Activated CD4-positive, alpha-beta memory T cell treated with anti-CD3 and anti-CD28 coated beads for 36 hours (primary cell): ENCODE results near the gene CCT6A. TPM values are rescaled to one million over a fixed set of nuclear protein-coding genes. Genes with fewer than 3 reads are reported as not detected.
"Not testable (repeated sequence)": the region's sequence is repeated elsewhere in the genome, so short reads cannot be mapped to it uniquely, and the experiment has no call there.

Source experiments
- CTCF ChIA-PET: fragments of 350-600 bp; sonication (Branson Sonifier 250); formaldehyde crosslinking; loops from one replicate; lab custom pipeline; 2021; ENCODE audit warnings: antibody characterized with exemption, inconsistent platforms; lab: Charles Lee
- POLR2A ChIA-PET: fragments of 350-600 bp; sonication (Branson Sonifier 250); formaldehyde crosslinking; loops from one replicate; lab custom pipeline; 2021; ENCODE audit warnings: antibody characterized with exemption; lab: Charles Lee
- DNase-seq: peaks from one replicate; pipeline ENCODE4 v3.0.0-alpha.2; 2020
- H3K27ac Mint-ChIP-seq: one replicate; pipeline ENCODE4 v1.8.0; 2021; ENCODE audit warnings: mixed read lengths
- H3K27me3 Mint-ChIP-seq: one replicate; pipeline ENCODE4 v1.8.0; 2021; ENCODE audit warnings: mixed read lengths
- H3K36me3 Mint-ChIP-seq: one replicate; pipeline ENCODE4 v1.8.0; 2021; ENCODE audit warnings: mixed read lengths
- H3K4me1 Mint-ChIP-seq: one replicate; pipeline ENCODE4 v1.8.0; 2021; ENCODE audit warnings: low read depth, mixed read lengths
- H3K4me3 Mint-ChIP-seq: one replicate; pipeline ENCODE4 v1.8.0; 2021; ENCODE audit warnings: mild to moderate bottlenecking, mixed read lengths
- H3K9me3 Mint-ChIP-seq: one replicate; pipeline ENCODE4 v1.8.0; 2021; ENCODE audit warnings: mixed read lengths
- intact Hi-C: fragments of 100-400 bp; cut with micrococcal nuclease; formaldehyde crosslinking; loops from one replicate; pipeline ENCODE4 v1.15.1; 2023
- total RNA-seq, 2 experiments: library from RNA; stranded (reverse); gene quantifications; one replicate each; pipeline ENCODE4 v1.2.3, GENCODE V29; 2021

The CCT6A gene
- total RNA-seq, 2 experiments from 2014 or later = 222 to 230 TPM

DNA sequence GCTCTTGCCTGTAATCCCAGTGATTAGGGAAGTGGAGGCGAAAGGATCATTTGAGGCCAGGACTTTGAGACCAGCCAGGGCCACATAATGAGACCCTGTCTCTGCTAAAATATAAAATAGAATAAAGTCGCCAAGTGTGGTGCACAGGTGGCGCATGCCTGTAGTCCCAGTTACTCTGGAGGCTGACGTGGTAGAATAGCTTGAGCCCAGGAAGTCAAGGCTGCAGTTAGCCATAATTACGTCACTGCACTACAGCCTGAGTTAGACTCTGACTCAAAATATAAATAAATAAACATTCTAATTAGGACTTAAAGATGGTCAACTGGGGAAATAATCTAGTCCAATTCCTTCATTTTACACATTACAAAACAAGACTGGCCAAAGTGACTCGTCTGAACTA lies 53.9 kb downstream of the CCT6A start:
- intact Hi-C loops = loop anchor here (5.0 kb wide), 1 partner anchor 533 kb away; the partner anchor contains the start of gene VOPP1

DNA sequence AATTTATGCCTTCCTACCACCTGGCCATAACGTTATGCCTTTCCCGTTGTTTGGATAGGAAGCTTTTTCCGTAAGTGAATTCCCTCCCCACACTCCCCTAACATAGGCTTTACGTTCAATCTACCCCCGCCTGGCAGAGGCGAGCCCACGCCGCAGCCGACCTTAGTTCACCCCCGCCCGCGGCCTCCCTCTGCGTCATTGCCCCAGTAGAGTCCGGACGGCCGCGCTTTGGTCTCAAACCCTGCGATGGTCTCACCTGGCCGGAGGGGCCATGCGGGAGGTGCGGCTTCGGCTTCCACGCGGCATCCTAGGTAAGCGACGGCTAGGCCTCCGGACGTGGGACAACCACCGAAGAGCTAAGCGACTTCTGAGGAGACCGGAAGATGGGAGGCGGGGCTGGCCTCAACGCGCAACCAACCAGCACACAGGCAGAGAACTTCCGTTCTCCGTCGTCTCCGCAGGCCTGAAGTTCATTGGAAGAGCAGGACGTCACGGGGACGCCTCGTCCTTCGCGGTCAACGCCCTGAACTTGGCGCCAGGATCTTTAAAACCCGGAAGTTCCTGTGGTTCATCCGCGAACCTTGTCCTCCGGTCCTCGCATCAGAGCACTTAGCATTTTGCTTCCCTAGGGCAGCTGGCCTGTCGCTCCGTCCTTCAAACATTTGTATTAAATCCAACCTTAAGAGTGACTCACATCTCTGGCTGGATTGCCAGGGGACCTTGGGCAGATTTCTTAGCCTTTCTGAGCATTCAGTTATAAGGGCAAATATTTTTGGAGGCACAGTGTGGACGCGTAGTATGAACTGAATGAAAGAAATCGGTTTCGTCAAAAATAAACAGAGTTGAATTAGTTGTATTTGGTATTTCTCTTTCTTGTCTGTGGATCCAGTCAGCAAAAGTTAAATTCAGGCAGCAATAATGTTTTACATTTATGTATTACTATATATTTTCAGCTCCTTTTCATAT lies 54.8 kb downstream of the CCT6A start, which contains the start of gene CHCHD2:
CHCHD2 (minus strand) TSS at position 369 of the 966 bp plus-strand sequence; CDS start at position 306, 63 bp downstream.
- intact Hi-C loops = loop anchor here (1.0 to 5.0 kb wide), 6 partner anchors 42 to 1348 kb away; partner anchors contain the start of genes CCT6A, MRPS17, PSPH and SEC61G
- CTCF ChIA-PET = interaction anchor here (0.5 to 3.0 kb wide), 4 partner anchors 32 to 798 kb away, joined by 3 to 11 read pairs (median 5); no protein-coding TSS in a partner anchor

More for the DNA sequence above, 53.9 kb downstream of the CCT6A start:
- Mint-ChIP-seq H3K9me3 (no peaks in the 10 kb centered on the region), H3K36me3 (peaks cover 39% of the 10 kb centered on the region), H3K27ac (peak overlapping the region; percentile 94), H3K4me3 (peak overlapping the region; percentile 97), H3K4me1 (peaks cover 29% of the 10 kb centered on the region), H3K27me3 (no peaks in the 10 kb centered on the region)
- peak; percentile 50 for DNase-seq
- ChIA-PET POLR2A (interaction anchor here (1.2 to 2.3 kb wide), 3 partner anchors 41 to 740 kb away, joined by 4 to 12 read pairs (median 5); partner anchors contain the start of genes CCT6A and PSPH), CTCF (interaction anchor here (3.0 kb wide), 1 partner anchor 31 kb away, joined by 11 read pairs; no protein-coding TSS in a partner anchor)

DNA sequence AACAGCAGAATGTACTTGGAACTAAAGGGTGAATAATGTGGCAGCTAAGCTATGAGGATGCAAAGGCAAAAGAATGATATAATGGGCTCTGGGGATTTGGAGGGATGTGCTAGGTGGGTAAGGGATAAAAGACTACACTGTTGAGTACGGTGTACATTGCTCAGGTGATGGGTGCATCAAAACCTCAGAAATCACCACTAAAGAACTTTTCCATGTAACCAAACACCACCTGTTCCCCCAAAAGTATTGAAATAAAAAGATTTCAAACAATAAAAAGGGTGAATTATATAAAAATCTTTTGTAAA lies 56.3 kb downstream of the CCT6A start:
- POLR2A ChIA-PET = no interaction called here
- Mint-ChIP-seq H3K27me3 (no peaks in the 10 kb centered on the region), H3K36me3 (peaks cover 25% of the 10 kb centered on the region), H3K9me3 (no peaks in the 10 kb centered on the region), H3K4me3 (peak overlapping the region; percentile 97), H3K27ac (peak overlapping the region; percentile 63), H3K4me1 (peaks cover 30% of the 10 kb centered on the region)
- no peak for DNase-seq
- CTCF ChIA-PET = interaction anchor here (0.8 kb wide), 1 partner anchor 466 kb away, joined by 7 read pairs; no protein-coding TSS in a partner anchor
- intact Hi-C loops = loop anchor here (2.0 to 5.0 kb wide), 2 partner anchors 536 to 1349 kb away; partner anchors contain the start of genes SEC61G and VOPP1

More for the DNA sequence above, 54.8 kb downstream of the CCT6A start, which contains the start of gene CHCHD2:
- Mint-ChIP-seq H3K4me3 (peak within 1 kb of the TSS; percentile 97), H3K36me3 (peaks cover 30% of the 10 kb centered on the region), H3K9me3 (no peaks in the 10 kb centered on the region), H3K4me1 (peaks cover 30% of the 10 kb centered on the region), H3K27me3 (no peaks in the 10 kb centered on the region), H3K27ac (peak within 1 kb of the TSS; percentile 94)
- DNase-seq = peak; percentile 97
- POLR2A ChIA-PET = interaction anchor here (0.7 to 2.3 kb wide), 4 partner anchors 42 to 1347 kb away, joined by 3 to 12 read pairs (median 4); partner anchors contain the start of genes CCT6A, PSPH and SEC61G

DNA sequence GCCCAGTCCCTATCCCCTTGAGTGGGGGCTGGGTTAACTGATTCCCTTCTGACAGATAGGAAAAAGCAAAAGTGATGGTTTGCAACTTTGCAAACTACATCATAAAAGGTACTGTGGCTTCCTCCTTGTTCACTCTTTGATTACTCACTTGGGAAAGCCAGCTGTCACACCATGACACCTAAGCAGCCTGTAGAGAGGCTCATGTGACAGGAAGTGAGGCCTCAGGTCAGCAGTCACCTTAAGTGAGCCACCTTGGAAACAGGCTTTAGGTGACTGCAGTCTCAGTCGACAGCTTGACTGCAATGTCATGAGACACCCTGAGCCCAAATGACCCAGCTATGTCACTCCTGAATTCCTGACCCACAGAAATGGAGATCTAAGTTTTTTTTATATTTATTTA lies 59.0 kb downstream of the CCT6A start:
- DNase-seq = peak; percentile 31
- H3K4me3 Mint-ChIP-seq = no peak overlapping the region
- H3K9me3 Mint-ChIP-seq = no peaks in the 10 kb centered on the region
- peaks cover 20% of the 10 kb centered on the region for H3K4me1 Mint-ChIP-seq
- no peak overlapping the region for H3K27ac Mint-ChIP-seq
- peaks cover 4% of the 10 kb centered on the region for H3K27me3 Mint-ChIP-seq
- CTCF ChIA-PET = no interaction called here
- POLR2A ChIA-PET = no interaction called here
- intact Hi-C loops = no loop called here
- peaks cover 14% of the 10 kb centered on the region for H3K36me3 Mint-ChIP-seq

DNA sequence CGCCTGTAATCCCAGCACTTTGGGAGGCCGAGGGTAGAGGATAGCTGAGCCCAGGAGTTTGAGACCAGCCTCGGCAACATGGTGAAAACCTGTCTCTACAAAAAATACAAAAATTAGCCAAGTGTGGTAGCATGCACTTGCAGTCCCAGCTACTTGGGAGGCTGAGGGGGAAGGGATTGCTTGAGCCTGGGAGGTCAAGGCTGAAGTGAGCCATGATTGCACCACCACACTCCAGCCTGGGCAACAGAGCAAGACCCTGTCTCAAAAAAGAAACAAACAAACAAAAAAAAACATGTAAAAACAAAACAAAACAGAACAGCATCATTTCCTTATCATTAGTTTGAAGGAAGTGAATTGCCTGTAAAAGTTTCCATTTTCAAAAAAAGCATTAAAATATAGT lies 60.7 kb downstream of the CCT6A start:
- CTCF ChIA-PET, POLR2A ChIA-PET, H3K36me3 Mint-ChIP-seq, H3K4me3 Mint-ChIP-seq, H3K4me1 Mint-ChIP-seq, intact Hi-C loops, DNase-seq, H3K9me3 Mint-ChIP-seq, H3K27ac Mint-ChIP-seq: not testable (repeated sequence)
- H3K27me3 Mint-ChIP-seq = peaks cover 12% of the 10 kb centered on the region

Other genes with a start within 250 kb of the CCT6A start
- gene SEPTIN14, start 189.0 kb upstream of the CCT6A start, total RNA-seq = not detected
- 1 to 10 TPM; 2.0 to 2.4 TPM for gene ZNF713, start 164.3 kb upstream of the CCT6A start, total RNA-seq
- gene MRPS17, start 99.9 kb upstream of the CCT6A start, total RNA-seq = 10 to 100 TPM; 21.7 to 22.3 TPM
- 10 to 100 TPM; 55.7 to 57.4 TPM for gene NIPSNAP2, start 87.2 kb upstream of the CCT6A start, total RNA-seq
- gene PSPH, start 321 bp upstream of the CCT6A start, total RNA-seq = 10 to 100 TPM; 16.3 to 20.9 TPM
- 100 to 1,000 TPM; 130 to 133 TPM for gene SUMF2, start 12.5 kb downstream of the CCT6A start, total RNA-seq
- gene PHKG1, start 41.2 kb downstream of the CCT6A start, total RNA-seq = 1 to 10 TPM; 2.4 to 3.0 TPM
- gene CHCHD2, start 54.7 kb downstream of the CCT6A start, total RNA-seq = 100 to 1,000 TPM; 764 to 766 TPM
- not detected for gene NUPR2, start 64.7 kb downstream of the CCT6A start, total RNA-seq